H9 (cell line): ENCODE data around the gene RAPGEF3. TPM values are rescaled to one million over a fixed set of nuclear protein-coding genes. Genes with fewer than 3 reads are reported as not detected.

ENCODE experiments used
- DNase-seq: peaks from one replicate; pipeline ENCODE4 v3.0.0-alpha.2; 2017
- H2AFZ ChIP-seq: one replicate; pipeline ENCODE4 v1.6.1; 2013; ENCODE audit warnings: mild to moderate bottlenecking, low read length, control low read depth, moderate library complexity
- H2AK5ac ChIP-seq: 2 replicates; pipeline ENCODE4 v1.6.1; 2013; ENCODE audit warnings: low read length, control low read depth, mixed read lengths; ENCODE audit not compliant: insufficient read length
- H2BK120ac ChIP-seq: one replicate; pipeline ENCODE4 v1.6.1; 2013; ENCODE audit warnings: low read depth, mild to moderate bottlenecking, low read length, control low read depth, inconsistent platforms; ENCODE audit not compliant: poor library complexity, severe bottlenecking
- H2BK12ac ChIP-seq: 2 replicates; pipeline ENCODE4 v1.6.1; 2013; ENCODE audit warnings: low read length, control low read depth, mixed read lengths, low read depth; ENCODE audit not compliant: insufficient read length
- H2BK15ac ChIP-seq: 2 replicates; pipeline ENCODE4 v1.6.1; 2013; ENCODE audit warnings: low read depth, low read length, control low read depth
- H2BK20ac ChIP-seq: one replicate; pipeline ENCODE4 v1.6.1; 2013; ENCODE audit warnings: low read depth, mild to moderate bottlenecking, low read length, control low read depth, inconsistent platforms; ENCODE audit not compliant: poor library complexity, severe bottlenecking
- H2BK5ac ChIP-seq: 2 replicates; pipeline ENCODE4 v1.6.1; 2013; ENCODE audit warnings: low read length, control low read depth, mixed read lengths; ENCODE audit not compliant: insufficient read length
- H3K14ac ChIP-seq: 2 replicates; pipeline ENCODE4 v1.6.1; 2013; ENCODE audit warnings: low read length, control low read depth; ENCODE audit not compliant: insufficient read depth
- H3K18ac ChIP-seq: 2 replicates; pipeline ENCODE4 v1.6.1; 2013; ENCODE audit warnings: low read depth, mild to moderate bottlenecking, mixed read lengths, low read length, control low read depth; ENCODE audit not compliant: insufficient read length
- H3K23ac ChIP-seq: 2 replicates; pipeline ENCODE4 v1.6.1; 2013; ENCODE audit warnings: low read length, control low read depth, mixed read lengths, low read depth; ENCODE audit not compliant: insufficient read length
- H3K23me2 ChIP-seq: 2 replicates; pipeline ENCODE4 v1.6.1; 2013; ENCODE audit warnings: low read depth, mild to moderate bottlenecking, mixed read lengths, low read length, control low read depth; ENCODE audit not compliant: insufficient read length, poor library complexity, severe bottlenecking
- H3K27ac ChIP-seq: 2 replicates; pipeline ENCODE4 v1.5.1; 2013; ENCODE audit warnings: low read length, control low read depth, mixed read lengths, low read depth; ENCODE audit not compliant: insufficient read length
- H3K27me3 ChIP-seq: 2 replicates; pipeline ENCODE4 v1.6.1; 2013; ENCODE audit warnings: low read length, control low read depth, inconsistent platforms; ENCODE audit not compliant: insufficient read depth
- H3K4ac ChIP-seq: 2 replicates; pipeline ENCODE4 v1.6.1; 2013; ENCODE audit warnings: low read depth, mild to moderate bottlenecking, control low read depth, inconsistent platforms, low read length, moderate library complexity
- H3K4me1 ChIP-seq: 2 replicates; pipeline ENCODE4 v1.6.1; 2013; ENCODE audit warnings: low read length, control low read depth, inconsistent platforms; ENCODE audit not compliant: insufficient read depth
- H3K4me2 ChIP-seq: 2 replicates; pipeline ENCODE4 v1.6.1; 2013; ENCODE audit warnings: low read length, control low read depth, mixed read lengths; ENCODE audit not compliant: insufficient read length, insufficient read depth
- H3K56ac ChIP-seq: 2 replicates; pipeline ENCODE4 v1.6.1; 2013; ENCODE audit warnings: low read depth, mild to moderate bottlenecking, mixed read lengths, low read length, control low read depth; ENCODE audit not compliant: insufficient read length
- H3K79me1 ChIP-seq: 2 replicates; pipeline ENCODE4 v1.6.1; 2013; ENCODE audit warnings: low read depth, mild to moderate bottlenecking, moderate library complexity, low read length, control low read depth, inconsistent platforms; ENCODE audit not compliant: insufficient read depth, poor library complexity, severe bottlenecking
- H3K79me2 ChIP-seq: 2 replicates; pipeline ENCODE4 v1.6.1; 2013; ENCODE audit warnings: low read length, control low read depth, inconsistent platforms; ENCODE audit not compliant: insufficient read depth
- H3K9ac ChIP-seq: 2 replicates; pipeline ENCODE4 v1.6.1; 2013; ENCODE audit warnings: low read length, control low read depth, mixed read lengths; ENCODE audit not compliant: insufficient read length; ENCODE audit errors: extremely low read depth
- H3K9me3 ChIP-seq: one replicate; pipeline ENCODE4 v1.6.1; 2013; ENCODE audit warnings: low read depth, low read length, inconsistent platforms; ENCODE audit not compliant: control insufficient read depth
- H3T11ph ChIP-seq: one replicate; pipeline ENCODE4 v1.6.1; 2013; ENCODE audit warnings: mild to moderate bottlenecking, low read length, control low read depth, inconsistent platforms
- H4K20me1 ChIP-seq: one replicate; pipeline ENCODE4 v1.6.1; 2013; ENCODE audit not compliant: control insufficient read depth, insufficient read length, insufficient read depth
- H4K5ac ChIP-seq: 2 replicates; pipeline ENCODE4 v1.6.1; 2013; ENCODE audit warnings: low read depth, mild to moderate bottlenecking, mixed read lengths, low read length, control low read depth; ENCODE audit not compliant: insufficient read length
- H4K8ac ChIP-seq: replicated peaks from 2 replicates; pipeline ENCODE4 v1.6.1; 2013; ENCODE audit warnings: low read length, control low read depth, mixed read lengths, low read depth; ENCODE audit not compliant: insufficient read length
- H4K91ac ChIP-seq: 2 replicates; pipeline ENCODE4 v1.6.1; 2013; ENCODE audit warnings: low read depth, mild to moderate bottlenecking, moderate library complexity, mixed read lengths, low read length, control low read depth; ENCODE audit not compliant: insufficient read length
- H3K27ac Mint-ChIP-seq, 3 experiments: 2 replicates in 2 of 3; 3 replicates in 1 of 3; pipeline ENCODE4 v1.8.0; 2020 to 2021; ENCODE audit warnings: mixed read lengths in 3 of 3, mild to moderate bottlenecking in 1 of 3, moderate library complexity in 1 of 3
- H3K27me3 Mint-ChIP-seq: 2 replicates; pipeline ENCODE4 v1.8.0; 2021; ENCODE audit warnings: low read depth, mild to moderate bottlenecking, moderate library complexity, mixed read lengths
- H3K36me3 Mint-ChIP-seq, 3 experiments: 2 replicates in 2 of 3; 3 replicates in 1 of 3; pipeline ENCODE4 v1.8.0; 2020 to 2021; ENCODE audit warnings: low read depth in 3 of 3, mixed read lengths in 3 of 3; ENCODE audit not compliant: insufficient read depth in 1 of 3
- H3K4me1 Mint-ChIP-seq, 2 experiments: 2 replicates each; pipeline ENCODE4 v1.8.0; 2020; ENCODE audit warnings: mixed read lengths in 2 of 2
- H3K4me3 Mint-ChIP-seq, 2 experiments: 2 replicates in 1 of 2; 3 replicates in 1 of 2; pipeline ENCODE4 v1.8.0; 2020 to 2021; ENCODE audit warnings: mild to moderate bottlenecking in 2 of 2, mixed read lengths in 2 of 2, moderate library complexity in 1 of 2
- H3K9me3 Mint-ChIP-seq, 2 experiments: 2 replicates in 1 of 2; 3 replicates in 1 of 2; pipeline ENCODE4 v1.8.0; 2020; ENCODE audit warnings: mild to moderate bottlenecking in 2 of 2, mixed read lengths in 2 of 2, moderate library complexity in 1 of 2
- WGBS: extraction: QIAGEN DNeasy Blood & Tissue Kit; methylation state at CpG from one replicate; pipeline ENCODE4 v1.1.7; 2013; ENCODE audit warnings: missing lambda C conversion rate, low lambda C conversion rate, mixed read lengths; ENCODE audit not compliant: insufficient read length; ENCODE audit errors: extremely low coverage; 5-methylcytosine and 5-hydroxymethylcytosine counted together
- total RNA-seq: library from RNA; stranded (reverse); gene quantifications from 2 replicates; pipeline ENCODE4 v1.2.1, GENCODE V29; 2021
- TF ChIP-seq, protein P1 (sequence below): fragments of 200-600 bp; sonication (generic); conservative IDR thresholded peaks from 3 replicates; pipeline ENCODE4 v1.8.0; 2021; ENCODE audit warnings: antibody characterized with exemption, mild to moderate bottlenecking

RAPGEF3 gene
- total RNA-seq, 1 experiment from 2014 or later, result 7.4 TPM

GRCh38 chr12:47735649-47736048, 23.0 kb downstream of the RAPGEF3 start:
- no peak overlapping the region for H3K56ac ChIP-seq
- no peak overlapping the region for H2BK20ac ChIP-seq
- no peak overlapping the region for H4K8ac ChIP-seq
- no peak overlapping the region for H3K18ac ChIP-seq
- H3K27ac Mint-ChIP-seq, result no peak overlapping the region; a peak in 1 of 7 replicates
- peaks cover 6% of the 10 kb centered on the region for H3K27me3 Mint-ChIP-seq
- no peaks in the 10 kb centered on the region for H3K23me2 ChIP-seq
- no peak overlapping the region for H3K4ac ChIP-seq
- no peak overlapping the region for H3K4me2 ChIP-seq
- H2BK12ac ChIP-seq, result no peak overlapping the region
- no peaks in the 10 kb centered on the region for H3K79me2 ChIP-seq
- H3K4me1 ChIP-seq, result peaks cover 3% of the 10 kb centered on the region; the same call in 1 of the 2 replicates
- TF ChIP-seq, protein P1, sequence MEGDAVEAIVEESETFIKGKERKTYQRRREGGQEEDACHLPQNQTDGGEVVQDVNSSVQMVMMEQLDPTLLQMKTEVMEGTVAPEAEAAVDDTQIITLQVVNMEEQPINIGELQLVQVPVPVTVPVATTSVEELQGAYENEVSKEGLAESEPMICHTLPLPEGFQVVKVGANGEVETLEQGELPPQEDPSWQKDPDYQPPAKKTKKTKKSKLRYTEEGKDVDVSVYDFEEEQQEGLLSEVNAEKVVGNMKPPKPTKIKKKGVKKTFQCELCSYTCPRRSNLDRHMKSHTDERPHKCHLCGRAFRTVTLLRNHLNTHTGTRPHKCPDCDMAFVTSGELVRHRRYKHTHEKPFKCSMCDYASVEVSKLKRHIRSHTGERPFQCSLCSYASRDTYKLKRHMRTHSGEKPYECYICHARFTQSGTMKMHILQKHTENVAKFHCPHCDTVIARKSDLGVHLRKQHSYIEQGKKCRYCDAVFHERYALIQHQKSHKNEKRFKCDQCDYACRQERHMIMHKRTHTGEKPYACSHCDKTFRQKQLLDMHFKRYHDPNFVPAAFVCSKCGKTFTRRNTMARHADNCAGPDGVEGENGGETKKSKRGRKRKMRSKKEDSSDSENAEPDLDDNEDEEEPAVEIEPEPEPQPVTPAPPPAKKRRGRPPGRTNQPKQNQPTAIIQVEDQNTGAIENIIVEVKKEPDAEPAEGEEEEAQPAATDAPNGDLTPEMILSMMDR, result no peak
- no CpG with 5 or more reads among the region's 11 CpGs for WGBS
- H4K20me1 ChIP-seq, result no peaks in the 10 kb centered on the region
- H3K14ac ChIP-seq, result peak overlapping the region; percentile 67; the same call in 1 of the 2 replicates
- H4K5ac ChIP-seq, result no peak overlapping the region
- no peak overlapping the region for H3K27ac ChIP-seq
- no peak for DNase-seq
- H3K79me1 ChIP-seq, result no peaks in the 10 kb centered on the region
- H3K23ac ChIP-seq, result no peak overlapping the region
- H2BK120ac ChIP-seq, result no peak overlapping the region
- H3T11ph ChIP-seq, result no peak overlapping the region
- H4K91ac ChIP-seq, result no peak overlapping the region
- H2AK5ac ChIP-seq, result no peak overlapping the region
- no peak overlapping the region for H2BK5ac ChIP-seq
- no peaks in the 10 kb centered on the region for H3K9me3 Mint-ChIP-seq
- no peaks in the 10 kb centered on the region for H3K36me3 Mint-ChIP-seq
- H2BK15ac ChIP-seq, result no peak overlapping the region
- no peak overlapping the region for H3K4me3 Mint-ChIP-seq
- H3K27me3 ChIP-seq, result no peaks in the 10 kb centered on the region
- peaks cover 18 to 31% of the 10 kb centered on the region in 2 experiments for H3K4me1 Mint-ChIP-seq
- H2AFZ ChIP-seq, result no peak overlapping the region
- H3K9me3 ChIP-seq, result no peaks in the 10 kb centered on the region
- H3K9ac ChIP-seq, result no peak overlapping the region
